ENCODE measurements around the gene SPI1. TPM values are rescaled to one million over a fixed set of nuclear protein-coding genes. Genes with fewer than 3 reads are reported as not detected.

The SPI1 gene
- total RNA-seq, 1 experiment from 2014 or later = not detected

DNA sequence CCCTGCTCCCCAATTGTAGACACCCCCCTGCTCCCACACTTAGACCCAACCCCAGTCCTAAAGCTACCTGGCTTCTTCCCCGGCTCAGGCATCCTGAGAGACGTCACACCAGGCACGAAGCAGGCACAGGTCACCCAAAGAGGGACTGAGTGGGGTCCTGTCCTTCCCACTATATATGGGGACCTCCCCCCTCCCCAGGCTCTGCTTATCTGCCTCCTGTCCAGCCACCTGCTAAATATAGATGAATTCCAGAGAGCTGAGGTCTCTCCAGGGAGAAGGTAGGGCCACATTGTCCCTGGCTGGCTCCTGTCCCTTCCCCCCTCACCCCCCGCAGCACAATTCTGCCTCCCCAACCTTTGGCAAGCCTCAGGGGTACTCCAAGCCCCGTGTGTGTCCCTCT is 25.8 kb downstream of the SPI1 start, which contains the start of gene MYBPC3:
MYBPC3 (minus strand) TSS at position 147 of the 400 bp plus-strand sequence; CDS start at position 92, 55 bp downstream.
- ChIA-PET POLR2A (no interaction called here), CTCF (no interaction called here)
- DNase-seq = no peak
- H3K36me3 Mint-ChIP-seq (ENCODE audit: insufficient read depth, unreplicated experiment) = no peaks in the 10 kb centered on the region
- H3K27me3 Mint-ChIP-seq (ENCODE audit: insufficient read depth, unreplicated experiment) = no peaks in the 10 kb centered on the region
- TF ChIP-seq, protein P1, sequence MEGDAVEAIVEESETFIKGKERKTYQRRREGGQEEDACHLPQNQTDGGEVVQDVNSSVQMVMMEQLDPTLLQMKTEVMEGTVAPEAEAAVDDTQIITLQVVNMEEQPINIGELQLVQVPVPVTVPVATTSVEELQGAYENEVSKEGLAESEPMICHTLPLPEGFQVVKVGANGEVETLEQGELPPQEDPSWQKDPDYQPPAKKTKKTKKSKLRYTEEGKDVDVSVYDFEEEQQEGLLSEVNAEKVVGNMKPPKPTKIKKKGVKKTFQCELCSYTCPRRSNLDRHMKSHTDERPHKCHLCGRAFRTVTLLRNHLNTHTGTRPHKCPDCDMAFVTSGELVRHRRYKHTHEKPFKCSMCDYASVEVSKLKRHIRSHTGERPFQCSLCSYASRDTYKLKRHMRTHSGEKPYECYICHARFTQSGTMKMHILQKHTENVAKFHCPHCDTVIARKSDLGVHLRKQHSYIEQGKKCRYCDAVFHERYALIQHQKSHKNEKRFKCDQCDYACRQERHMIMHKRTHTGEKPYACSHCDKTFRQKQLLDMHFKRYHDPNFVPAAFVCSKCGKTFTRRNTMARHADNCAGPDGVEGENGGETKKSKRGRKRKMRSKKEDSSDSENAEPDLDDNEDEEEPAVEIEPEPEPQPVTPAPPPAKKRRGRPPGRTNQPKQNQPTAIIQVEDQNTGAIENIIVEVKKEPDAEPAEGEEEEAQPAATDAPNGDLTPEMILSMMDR (IDR thresholded peaks at IDR 0.05; ENCODE audit: insufficient read depth in 1 of 2, low read depth in 1 of 2, low read length in 1 of 2, severe bottlenecking in 1 of 2, unreplicated experiment in 1 of 2) = no peak
- no peaks in the 10 kb centered on the region for H3K36me3 ChIP-seq (ENCODE audit: control insufficient read depth, insufficient read depth, low read length)
- peaks cover 4% of the 10 kb centered on the region; the same call in 1 of the 2 replicates for H3K4me1 ChIP-seq
- no peak within 1 kb of the TSS for H3K27ac Mint-ChIP-seq (ENCODE audit: unreplicated experiment)
- H3K4me3 ChIP-seq (ENCODE audit: low read depth, low read length) = no peak within 1 kb of the TSS
- no peak within 1 kb of the TSS for H3K4me3 Mint-ChIP-seq (ENCODE audit: unreplicated experiment)
- intact Hi-C loops (cut with micrococcal nuclease; ENCODE audit: unreplicated experiment) = no loop called here
- no peaks in the 10 kb centered on the region for H3K9me3 Mint-ChIP-seq (ENCODE audit: unreplicated experiment)
- BruUV-seq (replicated peaks) = no TSS peak
- H3K9me3 ChIP-seq = peaks cover 3% of the 10 kb centered on the region; the same call in 1 of the 2 replicates
- no peaks in the 10 kb centered on the region for H3K27me3 ChIP-seq (replicated peaks; ENCODE audit: control insufficient read depth, insufficient read depth, low read length)
- no peaks in the 10 kb centered on the region for H3K4me1 Mint-ChIP-seq (ENCODE audit: low read depth, unreplicated experiment)

DNA sequence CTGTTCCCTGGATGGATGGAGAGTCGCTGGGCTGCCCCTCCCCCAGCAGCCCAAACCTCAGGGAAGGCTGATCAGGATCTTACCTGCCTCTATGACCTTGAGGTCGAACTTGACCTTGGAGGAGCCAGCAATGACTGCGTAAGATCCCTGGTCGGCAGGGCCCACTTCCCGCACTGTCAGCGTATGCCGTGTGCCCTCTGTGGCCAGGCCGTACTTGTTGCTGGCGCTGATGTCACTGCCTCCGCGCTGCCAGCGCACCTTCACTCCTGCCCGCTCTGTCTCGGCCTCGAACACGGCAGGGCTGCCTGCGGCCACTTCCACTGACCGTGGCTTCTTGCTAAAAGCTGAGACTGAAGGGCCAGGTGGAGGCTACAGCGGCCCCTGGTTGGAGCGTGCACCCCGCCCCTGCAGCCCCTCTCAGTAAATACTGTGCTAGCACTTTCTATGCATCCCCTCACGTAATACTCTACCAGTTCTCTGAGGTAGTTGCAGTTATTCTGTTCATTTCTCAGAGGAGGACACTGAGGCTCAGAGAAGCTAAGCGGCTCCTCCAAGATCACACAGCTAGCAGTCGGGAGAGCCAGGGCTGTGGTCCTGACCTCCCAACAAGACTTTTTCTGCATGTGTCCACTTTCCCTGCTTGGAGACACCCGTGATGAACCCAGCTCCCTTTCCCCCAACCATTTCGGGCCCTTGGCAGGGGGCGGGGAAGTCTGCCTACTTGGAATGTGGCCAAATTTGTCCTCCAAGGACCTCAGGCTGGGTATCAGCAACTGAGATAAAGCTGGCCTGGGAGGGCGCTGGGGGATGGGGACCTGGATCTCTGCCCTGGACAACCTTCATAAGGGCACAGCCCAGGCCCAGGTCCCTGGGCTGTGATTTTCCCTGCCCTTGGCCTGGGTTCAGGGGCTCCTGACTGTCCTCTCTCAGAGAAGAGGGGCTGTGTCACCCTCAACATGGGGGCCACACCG is 26.9 kb downstream of the SPI1 start:
- Histone ChIP-seq H3K36me3 (ENCODE audit: control insufficient read depth, insufficient read depth, low read length) (no peaks in the 10 kb centered on the region), H3K4me3 (ENCODE audit: low read depth, low read length) (no peak overlapping the region), H3K9me3 (no peaks in the 10 kb centered on the region), H3K27me3 (replicated peaks; ENCODE audit: control insufficient read depth, insufficient read depth, low read length) (no peaks in the 10 kb centered on the region), H3K4me1 (peaks cover 4% of the 10 kb centered on the region; the same call in 1 of the 2 replicates)
- no peak for DNase-seq
- H3K4me3 Mint-ChIP-seq (ENCODE audit: unreplicated experiment) = no peak overlapping the region
- no TSS peak for BruUV-seq (replicated peaks)
- no peak overlapping the region for H3K27ac Mint-ChIP-seq (ENCODE audit: unreplicated experiment)
- intact Hi-C loops (cut with micrococcal nuclease; ENCODE audit: unreplicated experiment) = no loop called here
- no peaks in the 10 kb centered on the region for H3K9me3 Mint-ChIP-seq (ENCODE audit: unreplicated experiment)
- TF ChIP-seq, protein P1 (IDR thresholded peaks at IDR 0.05; ENCODE audit: insufficient read depth in 1 of 2, low read depth in 1 of 2, low read length in 1 of 2, severe bottlenecking in 1 of 2, unreplicated experiment in 1 of 2) = no peak
- POLR2A ChIA-PET = no interaction called here
- no peaks in the 10 kb centered on the region for H3K4me1 Mint-ChIP-seq (ENCODE audit: low read depth, unreplicated experiment)
- H3K27me3 Mint-ChIP-seq (ENCODE audit: insufficient read depth, unreplicated experiment) = no peaks in the 10 kb centered on the region
- H3K36me3 Mint-ChIP-seq (ENCODE audit: insufficient read depth, unreplicated experiment) = no peaks in the 10 kb centered on the region
- CTCF ChIA-PET = interaction anchor here (1.2 kb wide), 1 partner anchor 103 kb away, joined by 5 read pairs; no protein-coding TSS in a partner anchor

GRCh38 chr11:47350315-47350714 is 28.0 kb downstream of the SPI1 start:
- Histone ChIP-seq H3K36me3 (ENCODE audit: control insufficient read depth, insufficient read depth, low read length) (no peaks in the 10 kb centered on the region), H3K9me3 (no peaks in the 10 kb centered on the region), H3K4me1 (no peaks in the 10 kb centered on the region), H3K27me3 (replicated peaks; ENCODE audit: control insufficient read depth, insufficient read depth, low read length) (no peaks in the 10 kb centered on the region), H3K4me3 (ENCODE audit: low read depth, low read length) (no peak overlapping the region)
- intact Hi-C loops (cut with micrococcal nuclease; ENCODE audit: unreplicated experiment) = no loop called here
- POLR2A ChIA-PET = no interaction called here
- H3K4me1 Mint-ChIP-seq (ENCODE audit: low read depth, unreplicated experiment) = peaks cover 5% of the 10 kb centered on the region
- H3K4me3 Mint-ChIP-seq (ENCODE audit: unreplicated experiment) = no peak overlapping the region
- TF ChIP-seq, protein P1 (IDR thresholded peaks at IDR 0.05; ENCODE audit: insufficient read depth in 1 of 2, low read depth in 1 of 2, low read length in 1 of 2, severe bottlenecking in 1 of 2, unreplicated experiment in 1 of 2) = no peak
- no TSS peak for BruUV-seq (replicated peaks)
- no peaks in the 10 kb centered on the region for H3K27me3 Mint-ChIP-seq (ENCODE audit: insufficient read depth, unreplicated experiment)
- DNase-seq = no peak
- no peaks in the 10 kb centered on the region for H3K36me3 Mint-ChIP-seq (ENCODE audit: insufficient read depth, unreplicated experiment)
- H3K9me3 Mint-ChIP-seq (ENCODE audit: unreplicated experiment) = no peaks in the 10 kb centered on the region
- CTCF ChIA-PET = interaction anchor here (1.2 kb wide), 1 partner anchor 104 kb away, joined by 5 read pairs; no protein-coding TSS in a partner anchor
- H3K27ac Mint-ChIP-seq (ENCODE audit: unreplicated experiment) = no peak overlapping the region

Measured in Caco-2 (cell line).